GM21786 (cell line): Measurements from ENCODE around the gene C1QTNF9.
"Not testable (repeated sequence)": the region's sequence is repeated elsewhere in the genome, so short reads cannot be mapped to it uniquely, and the experiment has no call there.

Experiments used
- ATAC-seq: cut with Tn5 transposase; IDR thresholded peaks from one replicate; pipeline ENCODE4 v1.9.1; 2021; ENCODE audit not compliant: unreplicated experiment

C1QTNF9 gene

GRCh38 chr13:24359252-24359651 lies 49.9 kb downstream of the C1QTNF9 start:
- not testable (repeated sequence) for ATAC-seq

GRCh38 chr13:24360106-24360505 lies 50.7 kb downstream of the C1QTNF9 start:
- no peak for ATAC-seq

GRCh38 chr13:24361113-24361512 lies 51.7 kb downstream of the C1QTNF9 start:
- no peak for ATAC-seq

GRCh38 chr13:24361852-24362366 lies 52.5 kb downstream of the C1QTNF9 start:
- no peak for ATAC-seq

GRCh38 chr13:24362435-24362952 lies 53.1 kb downstream of the C1QTNF9 start:
- no peak for ATAC-seq

- ATAC-seq = no peak
Observed at GRCh38 chr13:24365191-24365590, 55.8 kb downstream of the C1QTNF9 start.

GRCh38 chr13:24366315-24366714 lies 56.9 kb downstream of the C1QTNF9 start:
- ATAC-seq = not testable (repeated sequence)

- ATAC-seq = not testable (repeated sequence)
Observed at GRCh38 chr13:24371273-24371672, 61.9 kb downstream of the C1QTNF9 start.
